ENCODE measurements around the gene LRMDA. TPM values are rescaled to one million over a fixed set of nuclear protein-coding genes. Genes with fewer than 3 reads are reported as not detected.

The LRMDA gene
- total RNA-seq, 4 donors from 2014 or later, result 7.3 to 20.1 (median 8.4) TPM

GRCh38 chr10:76160446-76161300 lies 729.2 kb downstream of the LRMDA start:
- TF ChIP-seq CTCF (IDR thresholded peaks at IDR 0.05), result no peak
- no peak for ATAC-seq
- Histone ChIP-seq H3K27ac (no peak overlapping the region), H3K4me1 (no peaks in the 10 kb centered on the region), H3K9me3 (no peaks in the 10 kb centered on the region), H3K4me3 (no peak overlapping the region), H3K36me3 (no peaks in the 10 kb centered on the region), H3K27me3 (no peaks in the 10 kb centered on the region)
- WGBS, 2 donors (ENCODE audit: low coverage in 1 of 2), result 67 to 73% methylated on average over 5 to 10 of the region's 12 CpGs

GRCh38 chr10:76161301-76161582 lies 729.8 kb downstream of the LRMDA start:
- H3K27ac ChIP-seq, result no peak overlapping the region
- H3K4me1 ChIP-seq, result no peaks in the 10 kb centered on the region
- no peak overlapping the region for H3K4me3 ChIP-seq
- no peaks in the 10 kb centered on the region for H3K36me3 ChIP-seq
- 60 to 72% methylated on average over 5 to 7 of the region's 7 CpGs for WGBS, 2 donors (ENCODE audit: low coverage in 1 of 2)
- no peaks in the 10 kb centered on the region for H3K27me3 ChIP-seq
- TF ChIP-seq POLR2AphosphoS5 (IDR thresholded peaks at IDR 0.05), result no peak
- no peak for TF ChIP-seq CTCF (IDR thresholded peaks at IDR 0.05)
- no peak for TF ChIP-seq EP300 (IDR thresholded peaks at IDR 0.05)
- TF ChIP-seq POLR2A (IDR thresholded peaks at IDR 0.05), result no peak
- no peaks in the 10 kb centered on the region for H3K9me3 ChIP-seq
- ATAC-seq, result no peak

GRCh38 chr10:76168437-76168836 lies 737.0 kb downstream of the LRMDA start:
- Histone ChIP-seq H3K36me3 (no peaks in the 10 kb centered on the region), H3K27me3 (no peaks in the 10 kb centered on the region), H3K9me3 (no peaks in the 10 kb centered on the region), H3K4me1 (no peaks in the 10 kb centered on the region), H3K4me3 (no peak overlapping the region), H3K27ac (no peak overlapping the region)
- ATAC-seq, result no peak
- 90% methylated on average over 1 of the region's 1 CpG; no CpG with 5 or more reads in 1 of the 2 donors for WGBS, 2 donors (ENCODE audit: low coverage in 1 of 2)
- TF ChIP-seq POLR2A (IDR thresholded peaks at IDR 0.05) (no peak), EP300 (IDR thresholded peaks at IDR 0.05) (no peak), CTCF (IDR thresholded peaks at IDR 0.05) (no peak), POLR2AphosphoS5 (IDR thresholded peaks at IDR 0.05) (no peak)

- Histone ChIP-seq H3K27me3 (no peaks in the 10 kb centered on the region), H3K36me3 (no peaks in the 10 kb centered on the region), H3K4me1 (no peaks in the 10 kb centered on the region), H3K27ac (no peak overlapping the region), H3K4me3 (no peak overlapping the region), H3K9me3 (no peaks in the 10 kb centered on the region)
- no peak for ATAC-seq
- WGBS, 2 donors (ENCODE audit: low coverage in 1 of 2), result 93 to 100% methylated on average over 2 of the region's 2 CpGs
- no peak for TF ChIP-seq CTCF (IDR thresholded peaks at IDR 0.05)
- TF ChIP-seq POLR2AphosphoS5 (IDR thresholded peaks at IDR 0.05), result no peak
- no peak for TF ChIP-seq POLR2A (IDR thresholded peaks at IDR 0.05)
- TF ChIP-seq EP300 (IDR thresholded peaks at IDR 0.05), result no peak
Measured at GRCh38 chr10:76169246-76169645, 737.8 kb downstream of the LRMDA start.

GRCh38 chr10:76172020-76172419 lies 740.6 kb downstream of the LRMDA start:
- Histone ChIP-seq H3K4me3 (no peak overlapping the region), H3K27me3 (no peaks in the 10 kb centered on the region), H3K4me1 (no peaks in the 10 kb centered on the region), H3K27ac (no peak overlapping the region), H3K36me3 (no peaks in the 10 kb centered on the region), H3K9me3 (no peaks in the 10 kb centered on the region)
- ATAC-seq, result no peak
- 100% methylated on average over 1 of the region's 2 CpGs; no CpG with 5 or more reads in 1 of the 2 donors for WGBS, 2 donors (ENCODE audit: low coverage in 1 of 2)
- TF ChIP-seq POLR2AphosphoS5 (IDR thresholded peaks at IDR 0.05) (no peak), POLR2A (IDR thresholded peaks at IDR 0.05) (no peak), EP300 (IDR thresholded peaks at IDR 0.05) (no peak), CTCF (IDR thresholded peaks at IDR 0.05) (no peak)
